G401.6 (cell line): ENCODE data around the gene CD99L2.
"Not testable (repeated sequence)": the region's sequence is repeated elsewhere in the genome, so short reads cannot be mapped to it uniquely, and the experiment has no call there.

Experiments
- FAIRE-seq: peaks from 2 replicates; lab custom pipeline; 2012; peaks lifted over from hg19 to GRCh38; lab: Jason Lieb, UNC

The CD99L2 gene

DNA sequence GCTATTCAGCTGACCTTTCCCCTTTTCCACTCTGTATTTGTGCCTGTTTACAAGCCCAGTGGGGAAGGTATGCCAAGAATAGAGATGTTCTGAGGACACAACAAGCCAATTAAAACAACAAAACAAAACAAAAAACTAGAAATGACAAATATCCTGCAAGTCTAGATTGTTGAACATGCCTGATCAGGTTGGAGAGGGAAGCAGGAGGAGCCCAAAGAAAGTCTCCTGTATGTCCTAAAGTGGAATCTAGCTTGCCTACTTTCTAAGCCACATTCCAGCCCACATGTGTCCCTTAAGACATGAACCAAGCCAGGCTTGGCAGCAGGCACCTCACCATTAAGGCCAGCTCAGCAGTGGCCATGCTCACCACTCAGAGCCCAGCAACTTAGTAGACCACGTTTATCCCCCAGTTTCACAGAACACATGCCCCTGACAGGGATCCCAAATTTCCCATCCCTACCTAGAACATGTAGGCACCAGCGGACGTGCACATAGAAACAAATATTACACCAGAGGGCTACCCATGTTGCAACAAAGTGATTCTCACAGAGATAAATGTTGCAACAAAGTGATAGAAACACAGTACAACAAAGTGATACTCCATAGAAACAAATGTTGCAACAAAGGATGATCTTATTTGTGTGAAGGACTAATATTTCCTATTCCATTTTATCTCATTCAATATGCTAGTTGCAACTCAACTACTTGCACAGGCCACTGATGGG is 48.3 kb downstream of the CD99L2 start:
- FAIRE-seq: no peak

DNA sequence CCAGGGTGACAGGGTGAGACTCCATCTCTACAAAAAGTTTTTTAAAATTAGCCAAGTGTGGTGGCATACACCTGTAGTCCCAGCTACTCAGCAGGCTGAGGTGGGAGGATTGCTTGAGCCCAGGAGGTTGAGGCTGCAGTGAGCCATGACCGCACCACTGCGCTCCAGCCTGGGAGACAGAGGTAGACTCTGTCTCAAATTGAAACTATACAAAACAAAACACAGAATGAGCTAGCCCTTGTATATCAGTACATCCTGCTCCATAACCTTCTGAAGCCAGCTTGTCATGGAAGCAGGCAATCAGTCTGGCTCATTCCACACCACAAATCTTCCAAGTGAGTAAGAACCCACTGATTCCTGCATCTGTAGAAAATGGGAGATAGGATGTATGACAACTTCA is 49.0 kb downstream of the CD99L2 start:
- no peak for FAIRE-seq

DNA sequence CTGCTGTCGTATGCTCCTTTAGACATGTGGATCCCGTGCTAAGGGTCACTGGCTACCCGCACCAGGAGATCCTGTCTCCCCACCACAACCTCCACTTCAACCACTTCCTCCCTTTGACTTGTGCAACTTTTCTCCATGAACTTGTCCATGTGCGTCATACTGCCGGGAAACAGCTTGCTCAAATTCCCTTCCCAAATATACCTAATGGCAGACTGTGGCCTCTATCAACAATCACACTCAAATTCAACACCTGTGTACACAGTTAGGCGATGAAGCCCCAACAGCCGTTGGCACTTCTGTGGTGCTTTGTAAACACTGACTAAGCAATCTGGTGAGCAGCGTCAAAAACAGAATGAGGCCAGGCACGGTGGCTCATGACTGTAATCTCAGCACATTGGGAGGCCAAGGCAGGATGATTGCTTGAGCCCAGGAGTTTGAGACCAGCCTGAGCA is 49.5 kb downstream of the CD99L2 start:
- FAIRE-seq: no peak

DNA sequence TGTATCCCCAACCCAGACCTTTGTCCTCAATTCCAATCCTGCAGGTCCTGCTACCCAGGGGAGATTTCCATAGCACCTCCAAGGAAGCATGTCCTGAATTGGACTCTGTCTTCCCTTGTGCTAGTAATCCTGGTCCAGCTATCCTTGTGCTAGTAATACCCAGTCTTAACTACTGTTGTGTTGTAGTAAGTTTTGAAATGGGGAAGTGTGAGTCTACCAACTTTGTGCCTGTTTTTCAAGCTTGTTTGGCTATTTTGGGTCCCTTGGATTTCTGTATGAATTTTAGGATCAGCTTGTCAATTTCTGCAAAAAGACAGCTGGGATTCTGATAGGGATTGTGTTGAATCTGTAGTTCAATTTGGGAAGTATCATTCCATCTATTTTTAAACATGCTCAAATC is 51.4 kb downstream of the CD99L2 start:
- FAIRE-seq: no peak

DNA sequence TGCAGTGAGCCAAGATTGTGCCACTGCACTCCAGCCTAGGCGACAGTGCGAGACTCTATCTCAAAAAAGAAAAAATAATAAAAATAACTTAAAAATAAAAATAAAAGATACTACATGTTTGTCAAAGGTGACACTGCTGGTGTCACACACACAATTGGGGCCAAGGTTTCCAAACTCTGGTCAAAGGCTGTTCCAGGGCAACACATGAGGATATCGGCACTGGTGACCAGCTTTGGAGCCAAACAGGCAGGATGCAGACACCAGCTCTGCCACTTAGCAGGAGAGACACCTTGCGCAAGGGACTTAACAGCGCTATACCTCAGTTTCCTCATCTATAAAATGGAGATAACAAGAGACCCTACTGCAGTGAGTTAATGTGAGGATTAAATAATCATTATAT is 52.3 kb downstream of the CD99L2 start:
- FAIRE-seq: no peak

DNA sequence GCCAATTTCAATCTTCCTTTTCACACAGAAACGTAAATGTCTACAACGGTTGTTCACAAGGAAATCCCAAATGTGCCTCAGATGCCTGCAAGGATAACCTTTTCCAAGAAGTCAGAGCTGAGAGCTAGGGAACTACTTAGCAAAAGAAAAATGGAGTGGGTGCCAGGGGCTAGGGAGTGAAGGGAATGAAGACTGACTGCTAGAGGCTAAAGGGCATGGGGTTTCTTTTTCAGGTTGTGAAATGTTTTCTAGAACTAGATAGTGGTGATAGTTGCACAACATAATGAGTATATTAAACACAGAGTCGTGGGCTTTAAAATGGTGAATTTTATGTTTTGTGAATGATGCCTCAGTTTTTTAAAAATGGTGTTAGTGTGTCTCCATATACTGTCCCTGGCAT is 53.4 kb downstream of the CD99L2 start:
- no peak for FAIRE-seq

- no peak for FAIRE-seq
Observed at GRCh38 chrX:150844016-150844415, 54.5 kb downstream of the CD99L2 start.

GRCh38 chrX:150842198-150842685 is 56.2 kb downstream of the CD99L2 start:
- FAIRE-seq: no peak

GRCh38 chrX:150841456-150842197 is 56.8 kb downstream of the CD99L2 start:
- FAIRE-seq: no peak

- FAIRE-seq: no peak
Observed at GRCh38 chrX:150837845-150838244, 60.6 kb downstream of the CD99L2 start.

- FAIRE-seq: no peak
Observed at GRCh38 chrX:150834695-150835094, 63.8 kb downstream of the CD99L2 start.

- no peak for FAIRE-seq
Observed at GRCh38 chrX:150833454-150834056, 64.9 kb downstream of the CD99L2 start.

- no peak for FAIRE-seq
Observed at GRCh38 chrX:150831863-150832262, 66.6 kb downstream of the CD99L2 start.

- FAIRE-seq: no peak
Observed at GRCh38 chrX:150828785-150829184, 69.7 kb downstream of the CD99L2 start.

DNA sequence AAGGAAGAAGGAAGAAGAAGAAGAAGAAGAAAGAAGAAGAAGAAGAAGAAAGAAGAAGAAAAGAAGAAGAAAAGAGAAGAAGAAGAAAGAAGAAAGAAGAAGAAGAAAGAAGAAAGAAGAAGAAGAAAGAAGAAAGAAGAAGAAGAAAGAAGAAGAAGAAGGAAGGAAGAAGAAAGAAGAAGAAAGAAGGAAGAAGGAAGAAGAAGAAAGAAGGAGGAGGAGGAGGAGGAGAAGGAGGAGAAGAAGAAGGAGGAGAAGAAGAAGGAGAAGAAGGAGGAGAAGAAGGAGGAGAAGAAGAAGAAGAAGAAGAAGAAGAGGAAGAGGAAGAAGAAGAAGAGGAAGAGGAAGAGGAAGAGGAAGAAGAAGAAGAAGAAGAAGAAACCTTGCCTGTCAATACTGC is 74.1 kb downstream of the CD99L2 start:
- FAIRE-seq: not testable (repeated sequence)

DNA sequence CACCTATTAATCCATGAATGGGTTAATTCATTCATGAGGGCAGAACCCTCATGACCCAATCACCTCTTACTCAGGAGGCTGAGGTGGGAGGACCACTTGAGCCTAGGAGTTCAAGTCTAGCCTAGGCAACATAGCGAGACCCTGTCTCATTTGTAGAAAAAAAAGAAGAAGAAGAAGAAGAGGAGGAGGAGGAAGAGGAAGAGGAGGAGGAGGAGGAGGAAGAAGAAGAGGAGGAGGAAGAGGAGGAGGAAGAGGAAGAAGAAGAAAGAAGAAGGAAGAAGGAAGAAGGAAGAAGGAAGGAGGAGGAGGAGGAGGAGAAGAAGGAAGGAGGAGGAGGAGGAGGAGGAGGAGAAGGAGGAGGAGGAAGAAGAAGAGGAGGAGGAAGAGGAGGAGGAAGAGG is 74.6 kb downstream of the CD99L2 start:
- not testable (repeated sequence) for FAIRE-seq

DNA sequence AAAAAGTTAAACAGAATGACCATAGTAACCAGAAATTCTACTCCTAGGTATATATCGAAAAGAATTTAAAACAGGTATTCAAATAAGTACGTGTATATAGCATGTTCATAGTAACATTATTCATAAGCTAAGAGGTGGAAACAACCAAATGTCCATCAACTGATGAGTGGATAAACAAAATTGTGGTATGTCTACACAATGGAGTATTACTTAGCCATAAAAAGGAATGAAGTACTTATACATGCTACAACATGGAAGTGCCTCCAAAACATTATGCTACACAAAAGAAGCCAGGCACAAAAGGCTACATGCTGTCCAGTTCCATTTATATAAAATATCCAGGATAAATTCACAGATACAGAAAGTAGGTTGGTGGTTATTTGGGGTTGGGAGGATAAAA is 76.5 kb downstream of the CD99L2 start:
- no peak for FAIRE-seq

DNA sequence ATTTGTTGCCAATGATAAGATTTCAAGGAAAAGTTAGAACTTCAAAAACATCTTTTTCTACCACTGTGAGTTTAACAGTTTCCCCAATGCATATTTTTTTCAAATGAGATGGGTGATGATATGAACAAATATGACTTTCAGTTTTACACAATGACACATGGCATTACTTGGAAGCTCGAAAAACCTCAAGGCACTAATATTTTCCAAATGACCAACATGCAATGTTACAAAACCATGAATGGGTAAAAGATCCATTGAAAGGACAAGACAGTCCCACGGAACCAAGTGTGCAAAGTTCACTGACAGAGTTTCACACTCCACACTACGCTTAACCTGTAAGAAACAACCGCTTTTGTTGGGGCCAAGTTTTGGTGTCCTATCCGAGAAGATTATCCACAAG is 84.5 kb downstream of the CD99L2 start:
- FAIRE-seq: no peak

DNA sequence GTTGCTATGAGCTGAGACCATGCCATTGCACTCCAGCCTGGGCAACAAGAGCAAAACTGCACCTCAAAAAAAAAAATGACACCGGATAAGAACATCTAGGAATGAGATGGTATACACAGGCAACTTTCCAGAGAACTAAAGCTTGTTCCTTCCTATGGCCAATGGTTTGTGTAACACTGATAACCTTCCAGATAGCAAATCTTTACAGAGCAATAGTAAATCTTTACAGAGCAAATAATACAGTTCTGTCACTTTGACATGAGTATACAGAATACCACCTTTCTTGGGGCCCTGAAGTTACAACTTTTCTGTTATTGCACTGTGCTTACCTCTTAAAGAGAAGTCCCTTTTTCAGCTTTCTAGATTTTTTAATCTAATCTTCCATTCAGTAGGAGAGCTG is 91.6 kb downstream of the CD99L2 start:
- no peak for FAIRE-seq

DNA sequence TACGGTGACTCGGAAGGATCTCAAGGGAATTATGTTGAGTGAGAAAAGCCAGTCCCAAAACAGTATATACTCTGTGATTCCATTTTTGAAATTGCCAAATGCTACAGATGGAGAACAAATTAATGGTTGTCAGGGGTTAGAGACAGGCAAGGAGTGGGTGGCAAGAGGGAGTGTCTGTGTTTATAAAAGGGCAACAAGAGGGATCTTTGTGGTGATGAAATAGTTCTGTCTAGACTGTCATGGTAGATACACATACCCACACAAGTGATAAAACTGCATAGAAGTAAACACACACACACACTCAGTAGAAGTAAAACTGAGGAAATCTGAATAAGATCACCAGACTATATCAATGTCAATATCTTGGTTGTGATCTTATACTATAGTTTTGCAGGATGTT is 92.7 kb downstream of the CD99L2 start:
- FAIRE-seq: no peak

DNA sequence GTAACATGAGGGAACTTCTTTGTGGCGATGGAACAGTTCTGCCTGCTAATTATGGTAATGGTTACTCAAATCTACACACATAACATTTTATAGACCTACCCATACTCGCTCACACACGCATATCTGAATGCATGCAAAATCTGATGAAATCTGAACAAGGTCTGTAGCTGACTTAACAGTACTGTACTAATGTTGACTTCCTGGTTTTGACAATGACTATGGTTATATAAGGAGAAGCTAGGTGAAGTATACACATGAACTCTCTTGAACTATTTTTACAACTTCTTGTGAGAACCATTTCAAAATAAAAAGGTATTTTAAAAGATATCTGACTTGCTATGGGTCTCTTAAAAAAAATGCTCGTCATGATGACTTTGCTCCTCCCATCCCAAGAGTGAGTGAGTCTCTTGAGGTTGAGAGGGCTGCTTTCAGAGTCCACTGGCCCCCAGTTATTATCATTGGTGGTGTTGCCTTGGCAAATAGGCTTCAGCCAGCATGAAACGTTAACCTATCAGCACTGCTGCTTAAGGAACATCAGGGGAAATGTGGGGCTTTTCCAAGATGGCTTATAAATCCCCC is 105.4 kb downstream of the CD99L2 start:
- no peak for FAIRE-seq

GRCh38 chrX:150790021-150790420 is 108.4 kb downstream of the CD99L2 start:
- FAIRE-seq: no peak

DNA sequence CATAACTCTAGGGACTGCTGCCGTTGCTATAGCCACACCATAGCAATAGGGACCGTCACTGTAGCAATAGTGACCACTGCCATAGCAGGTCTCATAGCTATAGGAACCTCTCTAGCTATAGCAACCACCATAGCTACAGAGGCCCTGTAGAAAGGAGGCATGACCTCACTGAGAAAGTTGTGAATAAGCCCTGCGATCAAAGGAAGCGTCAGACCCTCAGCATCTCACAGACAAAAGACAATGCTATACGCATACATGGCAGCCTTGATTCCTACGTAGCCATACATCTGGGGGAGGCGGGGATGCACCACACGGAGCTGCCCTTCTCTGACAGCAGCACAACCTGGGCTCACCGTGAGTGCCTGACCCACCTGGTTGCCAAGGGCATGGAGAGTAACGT is 116.8 kb downstream of the CD99L2 start:
- no peak for FAIRE-seq
